WERI-Rb-1 (cell line): ENCODE results near the gene NHLRC2.

Experiments
- DNase-seq: peaks from one replicate; pipeline ENCODE4 v3.0.0-alpha.2; 2020
- H3K27ac ChIP-seq: fragments of 250-450 bp; sonication (Bioruptor Pico); 2 replicates; pipeline ENCODE4 v1.5.1; 2020; ENCODE audit warnings: mild to moderate bottlenecking, moderate library complexity
- H3K27me3 ChIP-seq: fragments of 250-450 bp; sonication (Bioruptor Pico); 2 replicates; pipeline ENCODE4 v1.5.1; 2021; ENCODE audit warnings: mild to moderate bottlenecking, low read depth, moderate library complexity; ENCODE audit not compliant: insufficient read depth, severe bottlenecking
- H3K36me3 ChIP-seq: fragments of 250-450 bp; sonication (Bioruptor Pico); 2 replicates; pipeline ENCODE4 v1.5.1; 2020; ENCODE audit warnings: mild to moderate bottlenecking, moderate library complexity
- H3K4me3 ChIP-seq: 2 replicates; pipeline ENCODE4 v1.5.1; 2011; ENCODE audit warnings: low read depth, mild to moderate bottlenecking, control low read depth, low read length
- H3K9me3 ChIP-seq: fragments of 250-450 bp; sonication (Bioruptor Pico); 2 replicates; pipeline ENCODE4 v1.5.1; 2021; ENCODE audit warnings: mild to moderate bottlenecking, moderate library complexity; ENCODE audit not compliant: severe bottlenecking
- CTCF ChIP-seq: IDR thresholded peaks from 2 replicates; pipeline ENCODE4 v1.5.1; 2011; ENCODE audit warnings: low read depth, mild to moderate bottlenecking, control low read depth, inconsistent platforms, low read length

NHLRC2 gene

GRCh38 chr10:113866551-113867394 is 12.3 kb downstream of the NHLRC2 start:
- no peak for TF ChIP-seq CTCF
- no peaks in the 10 kb centered on the region for H3K27me3 ChIP-seq
- H3K9me3 ChIP-seq: no peaks in the 10 kb centered on the region
- H3K27ac ChIP-seq: no peak overlapping the region
- peaks cover 20% of the 10 kb centered on the region for H3K36me3 ChIP-seq
- H3K4me3 ChIP-seq: no peak overlapping the region
- DNase-seq: no peak

GRCh38 chr10:113867904-113868303 is 13.4 kb downstream of the NHLRC2 start:
- no peak for DNase-seq
- H3K4me3 ChIP-seq: no peak overlapping the region
- H3K27ac ChIP-seq: no peak overlapping the region
- peaks cover 15% of the 10 kb centered on the region for H3K36me3 ChIP-seq
- H3K9me3 ChIP-seq: no peaks in the 10 kb centered on the region
- TF ChIP-seq CTCF: no peak
- H3K27me3 ChIP-seq: no peaks in the 10 kb centered on the region

- H3K27me3 ChIP-seq: no peaks in the 10 kb centered on the region
- peaks cover 3% of the 10 kb centered on the region; the same call in 1 of the 2 replicates for H3K36me3 ChIP-seq
- no peak for TF ChIP-seq CTCF
- DNase-seq: no peak
- H3K27ac ChIP-seq: no peak overlapping the region
- H3K4me3 ChIP-seq: no peak overlapping the region
- H3K9me3 ChIP-seq: no peaks in the 10 kb centered on the region
Measured at GRCh38 chr10:113869789-113870188, 15.3 kb downstream of the NHLRC2 start.

DNA sequence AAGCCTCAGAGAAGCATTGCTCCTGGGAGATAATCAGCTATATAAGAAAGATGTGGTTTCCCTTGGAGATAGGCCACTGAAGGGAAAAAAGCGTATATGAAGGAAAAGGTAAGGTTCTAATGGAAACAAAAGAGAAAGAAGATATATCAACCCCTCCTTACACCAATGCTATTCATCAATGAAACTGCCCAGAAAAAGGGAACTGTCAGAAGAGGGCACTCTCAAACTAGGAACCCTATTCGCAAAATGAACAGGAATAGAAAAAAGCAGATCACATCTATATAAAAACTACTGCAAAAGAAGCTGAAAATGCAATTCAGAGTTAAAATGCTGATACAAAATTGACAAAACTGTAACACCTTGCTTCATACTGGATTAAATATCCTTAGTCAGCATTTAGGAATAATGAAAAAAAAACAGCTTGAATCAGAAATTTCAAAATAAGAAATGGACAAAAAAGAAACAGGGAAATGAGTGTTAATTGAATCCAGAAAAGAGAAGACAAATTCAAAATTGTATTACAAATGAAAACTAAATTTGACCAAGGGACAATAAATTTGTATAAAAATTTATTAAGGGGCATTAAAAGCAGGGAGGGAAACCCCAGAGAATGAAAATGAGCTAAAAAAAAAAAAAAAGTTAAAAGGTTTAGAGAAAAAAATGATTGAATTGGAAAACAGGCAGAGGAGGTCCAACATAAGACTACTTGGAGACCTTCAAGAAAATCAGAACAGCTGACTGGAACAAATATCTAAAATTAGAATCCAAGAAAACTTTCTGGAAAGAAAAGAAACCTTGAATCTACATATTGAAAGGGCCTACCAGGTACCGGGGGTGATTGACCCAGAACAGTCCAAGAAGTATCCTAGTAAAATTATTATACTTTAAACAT is 17.9 kb downstream of the NHLRC2 start:
- peaks cover 14% of the 10 kb centered on the region for H3K36me3 ChIP-seq
- no peak for TF ChIP-seq CTCF
- H3K4me3 ChIP-seq: no peak overlapping the region
- no peak overlapping the region for H3K27ac ChIP-seq
- H3K27me3 ChIP-seq: no peaks in the 10 kb centered on the region
- DNase-seq: no peak
- no peaks in the 10 kb centered on the region for H3K9me3 ChIP-seq

- no peak for TF ChIP-seq CTCF
- Histone ChIP-seq H3K36me3 (peaks cover 30% of the 10 kb centered on the region), H3K9me3 (no peaks in the 10 kb centered on the region), H3K4me3 (no peak overlapping the region), H3K27ac (no peak overlapping the region), H3K27me3 (no peaks in the 10 kb centered on the region)
- no peak for DNase-seq
Measured at GRCh38 chr10:113875212-113875611, 20.8 kb downstream of the NHLRC2 start.
